H1 (cell line): ENCODE data around the gene ABHD16B. TPM values are rescaled to one million over a fixed set of nuclear protein-coding genes. Genes with fewer than 3 reads are reported as not detected.

ENCODE experiments used
- CTCF ChIA-PET: fragments of 300-600 bp; sonication (Branson Sonifier 250); formaldehyde crosslinking; loops from one replicate; lab custom pipeline; 2021; ENCODE audit not compliant: partially characterized antibody; lab: Charles Lee
- POLR2A ChIA-PET: fragments of 300-600 bp; sonication (Branson Sonifier 250); formaldehyde crosslinking; loops from one replicate; lab custom pipeline; 2021; ENCODE audit warnings: inconsistent platforms; ENCODE audit not compliant: partially characterized antibody; lab: Charles Lee
- DNase-seq, 2 experiments: peaks; one replicate each; pipeline versions ENCODE4 v3.0.0 to v3.0.0-alpha.2; 2010 to 2022; ENCODE audit warnings: low spot score in 2 of 2, low read depth in 1 of 2, mixed read lengths in 1 of 2
- FAIRE-seq: peaks from 2 replicates; lab custom pipeline; 2011; peaks lifted over from hg19 to GRCh38; lab: Jason Lieb, UNC
- H2AFZ ChIP-seq: 2 replicates; pipeline ENCODE4 v1.8.1; 2012; ENCODE audit warnings: low read length, inconsistent platforms
- H2AK5ac ChIP-seq: 2 replicates; pipeline ENCODE4 v1.6.1; 2013; ENCODE audit warnings: low read depth, low read length
- H2BK120ac ChIP-seq: replicated peaks from 2 replicates; pipeline ENCODE3; 2013; ENCODE audit warnings: low read depth, low read length, inconsistent platforms
- H2BK12ac ChIP-seq: 2 replicates; pipeline ENCODE4 v1.6.1; 2013; ENCODE audit warnings: low read depth, low read length
- H2BK15ac ChIP-seq: 2 replicates; pipeline ENCODE4 v1.6.1; 2013; ENCODE audit warnings: low read length
- H2BK20ac ChIP-seq: 2 replicates; pipeline ENCODE4 v1.6.1; 2013; ENCODE audit warnings: low read length
- H2BK5ac ChIP-seq: 2 replicates; pipeline ENCODE4 v1.6.1; 2013; ENCODE audit warnings: low read depth, low read length
- H3K14ac ChIP-seq: 2 replicates; pipeline ENCODE4 v1.6.1; 2013; ENCODE audit warnings: inconsistent platforms; ENCODE audit not compliant: insufficient read length
- H3K18ac ChIP-seq: 2 replicates; pipeline ENCODE4 v1.6.1; 2013; ENCODE audit warnings: low read length; ENCODE audit errors: extremely low read depth
- H3K23ac ChIP-seq: 2 replicates; pipeline ENCODE4 v1.6.1; 2013; ENCODE audit warnings: inconsistent platforms; ENCODE audit not compliant: insufficient read length
- H3K23me2 ChIP-seq: 2 replicates; pipeline ENCODE4 v1.6.1; 2013; ENCODE audit warnings: low read depth, low read length
- H3K27ac ChIP-seq: 2 replicates; pipeline ENCODE4 v1.6.1; 2011; ENCODE audit warnings: low read depth, low read length, inconsistent platforms
- H3K27me3 ChIP-seq, 4 experiments: replicated peaks in 1 of 4; 1 replicate in 1 of 4; 2 replicates in 3 of 4; pipeline versions ENCODE4 v1.6.1 to v1.8.1; 2011 to 2013; ENCODE audit warnings: low read length in 3 of 4, mild to moderate bottlenecking in 3 of 4, inconsistent platforms in 2 of 4, mixed read lengths in 2 of 4, moderate library complexity in 1 of 4; ENCODE audit not compliant: control insufficient read depth in 3 of 4, insufficient read depth in 3 of 4; ENCODE audit errors: extremely low read depth in 1 of 4
- H3K36me3 ChIP-seq, 4 experiments: 2 replicates each; pipeline versions ENCODE4 v1.6.1 to v1.8.1; 2011 to 2013; ENCODE audit warnings: mild to moderate bottlenecking in 4 of 4, low read length in 3 of 4, moderate library complexity in 2 of 4, control low read depth in 1 of 4, inconsistent platforms in 1 of 4; ENCODE audit not compliant: insufficient read depth in 4 of 4, control insufficient read depth in 2 of 4
- H3K4ac ChIP-seq: replicated peaks from 2 replicates; pipeline ENCODE3; 2013; ENCODE audit warnings: low read length, low read depth, mixed read lengths, inconsistent platforms; ENCODE audit not compliant: insufficient read length
- H3K4me1 ChIP-seq, 4 experiments: replicated peaks in 1 of 4; 1 replicate in 1 of 4; 2 replicates in 3 of 4; pipeline versions ENCODE4 v1.6.1 to v1.8.1; 2011 to 2013; ENCODE audit warnings: low read length in 3 of 4, inconsistent platforms in 2 of 4, mixed read lengths in 1 of 4; ENCODE audit not compliant: insufficient read depth in 4 of 4, control insufficient read depth in 3 of 4
- H3K4me2 ChIP-seq, 2 experiments: 2 replicates each; pipeline versions ENCODE4 v1.6.1 to v1.8.1; 2011 to 2013; ENCODE audit warnings: low read depth in 2 of 2, low read length in 2 of 2, control low read depth in 1 of 2, inconsistent platforms in 1 of 2, mild to moderate bottlenecking in 1 of 2; ENCODE audit not compliant: insufficient read depth in 1 of 2
- H3K4me3 ChIP-seq, 4 experiments: fragments of 200-600, 300-600 bp in 1 of 4; sonication (generic), shearing (Covaris generic), sonication (Bioruptor Twin) in 1 of 4; 2 replicates each; pipeline versions ENCODE4 v1.5.1 to v1.8.1; 2011 to 2016; ENCODE audit warnings: low read length in 4 of 4, low read depth in 3 of 4, control low read depth in 2 of 4, inconsistent platforms in 2 of 4, mild to moderate bottlenecking in 2 of 4, mixed read lengths in 1 of 4, moderate library complexity in 1 of 4; ENCODE audit not compliant: insufficient read depth in 2 of 4; ENCODE audit errors: extremely low read depth in 1 of 4
- H3K56ac ChIP-seq: replicated peaks from 2 replicates; pipeline ENCODE3; 2013; ENCODE audit warnings: low read depth, mild to moderate bottlenecking, mixed read lengths, low read length, inconsistent platforms; ENCODE audit not compliant: insufficient read length
- H3K79me1 ChIP-seq: 2 replicates; pipeline ENCODE4 v1.6.1; 2013; ENCODE audit warnings: low read depth, low read length, control low read depth
- H3K79me2 ChIP-seq, 2 experiments: 2 replicates each; pipeline versions ENCODE4 v1.6.1 to v1.8.1; 2012 to 2013; ENCODE audit warnings: low read length in 2 of 2, mild to moderate bottlenecking in 2 of 2, inconsistent platforms in 1 of 2; ENCODE audit not compliant: insufficient read depth in 2 of 2, control insufficient read depth in 1 of 2
- H3K9ac ChIP-seq, 4 experiments: replicated peaks in 1 of 4; 1 replicate in 1 of 4; 2 replicates in 3 of 4; pipeline versions ENCODE4 v1.6.1 to v1.8.1; 2011 to 2013; ENCODE audit warnings: low read depth in 3 of 4, low read length in 3 of 4, control low read depth in 2 of 4, mild to moderate bottlenecking in 2 of 4, moderate library complexity in 2 of 4, inconsistent platforms in 1 of 4; ENCODE audit errors: extremely low read depth in 1 of 4
- H3K9me3 ChIP-seq, 2 experiments: 2 replicates each; pipeline versions ENCODE4 v1.6.1 to v1.8.1; 2012 to 2013; ENCODE audit warnings: mild to moderate bottlenecking in 2 of 2, moderate library complexity in 2 of 2, control low read depth in 1 of 2, inconsistent platforms in 1 of 2, low read depth in 1 of 2, low read length in 1 of 2, mixed read lengths in 1 of 2; ENCODE audit not compliant: insufficient read depth in 2 of 2
- H4K20me1 ChIP-seq, 2 experiments: replicated peaks in 1 of 2; 2 replicates each; pipeline versions ENCODE3 to v1.8.1; 2011 to 2013; ENCODE audit warnings: inconsistent platforms in 2 of 2, low read length in 2 of 2, mild to moderate bottlenecking in 1 of 2; ENCODE audit not compliant: insufficient read depth in 2 of 2, control insufficient read depth in 1 of 2
- H4K5ac ChIP-seq: 2 replicates; pipeline ENCODE4 v1.6.1; 2013; ENCODE audit warnings: low read length, low read depth, mixed read lengths, inconsistent platforms; ENCODE audit not compliant: insufficient read length
- H4K8ac ChIP-seq: 2 replicates; pipeline ENCODE4 v1.8.0; 2013; ENCODE audit warnings: mild to moderate bottlenecking, moderate library complexity, low read length, inconsistent platforms; ENCODE audit not compliant: insufficient read depth; ENCODE audit errors: extremely low read depth
- H4K91ac ChIP-seq: replicated peaks from 2 replicates; pipeline ENCODE3; 2013; ENCODE audit warnings: low read length, mixed read lengths, inconsistent platforms; ENCODE audit not compliant: insufficient read length
- GABPA ChIP-seq: IDR thresholded peaks from 2 replicates; pipeline ENCODE4 v1.6.1; 2011; ENCODE audit warnings: mild to moderate bottlenecking, low read length, moderate library complexity, borderline replicate concordance; ENCODE audit not compliant: insufficient read depth
- TAF7 ChIP-seq: optimal IDR thresholded peaks from 2 replicates; pipeline ENCODE3; 2011; ENCODE audit warnings: low read depth, mild to moderate bottlenecking, inconsistent platforms, low read length, moderate library complexity, borderline replicate concordance
- WGBS, 2 experiments: shearing (Covaris generic) in 1 of 2; methylation state at CpG; one replicate each; pipeline versions ENCODE4 v1.1.6 to v1.1.7; 2013 to 2015; ENCODE audit warnings: low lambda C conversion rate in 2 of 2, mixed read lengths in 2 of 2, inconsistent platforms in 1 of 2, low coverage in 1 of 2, missing lambda C conversion rate in 1 of 2; ENCODE audit not compliant: insufficient replicate concordance in 2 of 2, insufficient coverage in 1 of 2, insufficient read length in 1 of 2; ENCODE audit errors: extremely low coverage in 1 of 2, missing lambda C conversion rate in 1 of 2; 5-methylcytosine and 5-hydroxymethylcytosine counted together
- polyA plus RNA-seq, 7 experiments: library from polyadenylated mRNA; depleted of rRNA in 3 of 7; stranded (reverse) in 5 of 7; unstranded in 2 of 7; fragments of >200 nt in 5 of 7; fragments of 200-250 nt in 2 of 7; gene quantifications; 1 replicate in 5 of 7; 2 replicates in 1 of 7; 4 replicates in 1 of 7; pipeline versions ENCODE4 v1.2.1 to v1.2.3, GENCODE V29; 2011 to 2013; ENCODE audit warnings: missing spikeins in 2 of 7, mixed read lengths in 2 of 7
- total RNA-seq: library from RNA; stranded (reverse); fragmentation: NEBNext Ultra II Directional; extraction: Animal tissue kit (Norgen Biotek cat#: 25700); gene quantifications from 2 replicates; pipeline ENCODE4 v1.2.1, GENCODE V29; 2021

ABHD16B gene
- total and polyA plus RNA-seq, 2 of the 8 experiments (the other 6 are each of a cell fraction or from before 2014, with no cell fraction given), result not detected

GRCh38 chr20:63861981-63862901 is 943 bp downstream of the ABHD16B start:
- no peak for FAIRE-seq

More at GRCh38 chr20:63861981-63862901, 943 bp downstream of the ABHD16B start:
- no peak overlapping the region for H2BK20ac ChIP-seq
- WGBS, 2 experiments, result 93% methylated on average over 86 of the region's 95 CpGs; no CpG with 5 or more reads in 1 of the 2 experiments
- H3K9ac ChIP-seq, result no peak overlapping the region
- no peak overlapping the region for H3K14ac ChIP-seq
- H3K4me3 ChIP-seq, result no peak overlapping the region
- no peak for DNase-seq
- no peak overlapping the region for H3K4ac ChIP-seq
- H2BK120ac ChIP-seq, result no peak overlapping the region
- ChIA-PET CTCF (interaction anchor here (0.6 to 5.8 kb wide), 11 partner anchors 15 to 152 kb away, joined by 3 to 59 read pairs (median 3); no protein-coding TSS in a partner anchor), POLR2A (interaction anchor here (0.6 to 5.9 kb wide), 4 partner anchors 10 to 38 kb away, joined by 3 to 52 read pairs (median 3); no protein-coding TSS in a partner anchor)
- H3K36me3 ChIP-seq, result peaks cover 0 to 17% (median 0%) of the 10 kb centered on the region in 4 experiments; a peak in 1 of 8 replicates
- no peak overlapping the region for H2AFZ ChIP-seq
- no peak overlapping the region for H2AK5ac ChIP-seq
- H3K79me2 ChIP-seq, result peaks cover 0 to 25% of the 10 kb centered on the region in 2 experiments; a peak in 2 of 4 replicates
- peak overlapping the region; percentile 19 for H4K91ac ChIP-seq
- H4K5ac ChIP-seq, result no peak overlapping the region
- no peak overlapping the region for H2BK5ac ChIP-seq
- peaks cover 7 to 27% (median 25%) of the 10 kb centered on the region in 4 experiments for H3K4me1 ChIP-seq
- TF ChIP-seq GABPA, result 0 out of 2 replicates have a peak, but pooled peaks have one; percentile 17
- no peak for TF ChIP-seq TAF7
- TF ChIP-seq, all 59 proteins: peak for 1
- Histone ChIP-seq H3K79me1 (peaks cover 6% of the 10 kb centered on the region; the same call in 1 of the 2 replicates), H3K4me2 (no peak overlapping the region), H4K8ac (peak overlapping the region; percentile 15; the same call in 1 of the 2 replicates), H2BK15ac (no peak overlapping the region), H2BK12ac (no peak overlapping the region), H3K27me3 (no peaks in the 10 kb centered on the region), H4K20me1 (peaks cover 0 to 4% of the 10 kb centered on the region in 2 experiments), H3K9me3 (no peaks in the 10 kb centered on the region), H3K23ac (no peak overlapping the region), H3K18ac (no peak overlapping the region), H3K27ac (no peak overlapping the region), H3K56ac (no peak overlapping the region), H3K23me2 (peaks cover 6% of the 10 kb centered on the region; the same call in 1 of the 2 replicates)
